ENCODE results near the gene BCAR1. TPM values are rescaled to one million over a fixed set of nuclear protein-coding genes. Genes with fewer than 3 reads are reported as not detected.

The BCAR1 gene
- total and polyA plus RNA-seq, 10 of the 15 experiments (the other 5 are each of a cell fraction or from before 2014, with no cell fraction given) = 0.13 to 14.1 (median 2.8) TPM; not detected in 1

DNA sequence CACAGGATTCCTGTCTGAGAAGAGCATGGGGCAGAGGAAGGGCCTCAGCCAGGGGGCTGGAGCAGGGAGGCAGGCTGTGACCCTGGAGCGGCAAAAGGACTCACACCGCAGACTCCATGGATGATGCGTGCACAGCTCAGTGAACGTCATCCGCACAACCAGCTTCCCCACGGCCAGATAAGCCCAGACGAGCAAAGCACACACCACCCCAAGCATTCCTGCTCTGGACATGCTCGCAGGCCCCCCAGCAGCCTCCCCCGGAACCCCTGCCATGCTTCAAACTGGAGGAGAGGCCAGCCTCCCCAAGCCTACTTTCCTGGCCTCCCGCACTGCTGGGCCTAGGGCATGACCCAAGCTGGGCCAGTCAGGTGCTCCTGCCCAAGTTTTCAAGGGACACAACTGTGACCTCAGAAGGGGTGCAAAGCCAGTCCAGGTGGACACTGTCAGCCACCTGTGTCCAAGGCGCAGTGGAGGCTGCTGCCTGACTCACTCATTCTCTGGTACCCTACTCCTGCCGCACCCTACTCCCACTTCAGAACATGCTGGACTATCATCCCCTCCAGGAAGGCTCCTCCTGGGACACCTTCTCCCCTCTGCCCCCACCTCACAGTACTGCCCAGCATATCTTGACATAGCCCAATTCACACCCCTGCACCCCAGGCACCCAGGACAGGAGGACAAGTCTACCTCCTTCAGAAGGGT is 4.8 kb downstream of the BCAR1 start (continued):
- TF ChIP-seq, protein P1, sequence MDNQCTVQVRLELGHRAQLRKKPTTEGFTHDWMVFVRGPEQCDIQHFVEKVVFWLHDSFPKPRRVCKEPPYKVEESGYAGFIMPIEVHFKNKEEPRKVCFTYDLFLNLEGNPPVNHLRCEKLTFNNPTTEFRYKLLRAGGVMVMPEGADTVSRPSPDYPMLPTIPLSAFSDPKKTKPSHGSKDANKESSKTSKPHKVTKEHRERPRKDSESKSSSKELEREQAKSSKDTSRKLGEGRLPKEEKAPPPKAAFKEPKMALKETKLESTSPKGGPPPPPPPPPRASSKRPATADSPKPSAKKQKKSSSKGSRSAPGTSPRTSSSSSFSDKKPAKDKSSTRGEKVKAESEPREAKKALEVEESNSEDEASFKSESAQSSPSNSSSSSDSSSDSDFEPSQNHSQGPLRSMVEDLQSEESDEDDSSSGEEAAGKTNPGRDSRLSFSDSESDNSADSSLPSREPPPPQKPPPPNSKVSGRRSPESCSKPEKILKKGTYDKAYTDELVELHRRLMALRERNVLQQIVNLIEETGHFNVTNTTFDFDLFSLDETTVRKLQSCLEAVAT (IDR thresholded peaks at IDR 0.05) = no peak
- no peak for TF ChIP-seq CEBPB (IDR thresholded peaks at IDR 0.05; ENCODE audit: borderline replicate concordance in 1 of 2, low read depth in 2 of 2, low read length in 2 of 2)
- TF ChIP-seq BACH1 (IDR thresholded peaks at IDR 0.05; ENCODE audit: borderline replicate concordance) = no peak
- TF ChIP-seq MYC (IDR thresholded peaks at IDR 0.05; ENCODE audit: insufficient read depth, insufficient read length, insufficient replicate concordance, low read length, severe bottlenecking) = no peak
- no peak for TF ChIP-seq GABPA (IDR thresholded peaks at IDR 0.05; ENCODE audit: low read depth)

DNA sequence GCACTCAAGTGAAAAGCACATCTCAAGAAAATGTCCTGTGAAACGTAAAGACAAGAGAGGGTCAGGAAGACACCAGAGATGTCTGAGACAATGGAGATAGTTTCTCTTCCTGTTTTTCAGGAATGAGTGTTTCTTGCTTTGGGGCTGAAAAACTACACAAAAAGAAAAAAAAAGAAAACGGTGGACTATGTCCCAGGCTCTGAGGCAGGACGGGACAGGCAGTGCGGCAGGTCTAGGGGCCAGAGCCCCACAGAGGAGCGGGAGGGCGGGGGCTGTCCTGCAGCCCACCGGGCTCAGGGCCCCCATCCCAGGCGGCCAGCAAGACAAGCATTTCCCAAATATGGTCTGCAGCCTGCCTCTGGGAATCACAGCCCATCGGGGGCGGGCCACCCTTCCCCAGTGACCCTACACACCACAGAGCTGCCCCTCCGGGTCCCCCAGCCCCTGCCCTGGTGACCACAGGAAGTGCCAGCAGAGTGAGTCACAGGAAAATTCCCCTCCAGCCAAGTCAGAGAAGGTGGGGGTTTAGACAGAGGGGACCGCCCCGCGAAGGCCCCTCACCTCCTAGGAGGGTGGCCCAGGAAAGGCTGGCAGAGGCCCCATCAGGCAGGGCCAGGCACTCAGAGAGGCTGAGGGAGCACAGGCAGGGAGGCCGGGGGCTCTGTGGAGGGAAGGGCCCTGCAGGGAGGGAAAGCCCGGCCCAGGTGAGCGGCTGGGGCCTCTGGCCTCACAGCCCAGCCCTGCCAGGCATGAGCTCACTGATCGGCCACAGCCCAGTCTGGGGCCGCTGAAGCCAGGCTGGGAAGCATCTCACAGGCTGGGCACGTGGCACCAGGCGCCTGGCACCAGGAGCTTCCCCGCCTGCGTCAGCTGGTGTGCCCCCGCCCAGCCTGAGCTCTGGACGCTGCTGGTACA is 6.3 kb downstream of the BCAR1 start:
- Histone ChIP-seq H3K79me2 (ENCODE audit: control insufficient read depth, insufficient read depth, low read length) (no peaks in the 10 kb centered on the region; the same call in 1 of the 2 replicates), H3K4me2 (ENCODE audit: control insufficient read depth, insufficient read depth) (peak overlapping the region; percentile 61), H3K4me1 (ENCODE audit: control insufficient read depth, insufficient read depth, low read length) (peaks cover 19% of the 10 kb centered on the region), H3K27ac (ENCODE audit: control insufficient read depth, insufficient read depth) (peak overlapping the region; percentile 51; the same call in 1 of the 2 replicates), H3K36me3 (ENCODE audit: control insufficient read depth in 2 of 2, insufficient read depth in 2 of 2, low read length in 1 of 2) (peaks cover 0 to 1% of the 10 kb centered on the region in 2 experiments; a peak in 1 of 4 replicates), H3K9me3 (replicated peaks; ENCODE audit: control insufficient read depth, insufficient read depth, low read length) (no peaks in the 10 kb centered on the region), H3K27me3 (replicated peaks in 1 of 2; ENCODE audit: control insufficient read depth in 2 of 2, insufficient read depth in 2 of 2, low read length in 1 of 2) (no peaks in the 10 kb centered on the region), H2AFZ (ENCODE audit: control insufficient read depth, low read depth, low read length) (no peak overlapping the region; the same call in 1 of the 2 replicates), H3K9ac (ENCODE audit: control insufficient read depth, insufficient read depth, low read length) (no peak overlapping the region; the same call in 1 of the 2 replicates), H4K20me1 (ENCODE audit: control insufficient read depth, insufficient read depth) (peaks cover 6% of the 10 kb centered on the region; the same call in 1 of the 2 replicates), H3K4me3 (no peak overlapping the region)
- ChIA-PET RAD21 (ENCODE audit: unreplicated experiment) (interaction anchor here (0.8 to 2.5 kb wide), 8 partner anchors 9 to 140 kb away, joined by 3 to 13 read pairs (median 4); no protein-coding TSS in a partner anchor), POLR2A (interaction anchor here (0.5 to 1.5 kb wide), 4 partner anchors 37 to 273 kb away, joined by 3 to 13 read pairs (median 4); no protein-coding TSS in a partner anchor), SMC1A (ENCODE audit: uncharacterized antibody, unreplicated experiment) (interaction anchor here (0.7 to 2.4 kb wide), 5 partner anchors 9 to 140 kb away, joined by 3 to 9 read pairs (median 4); no protein-coding TSS in a partner anchor), CTCF (interaction anchor here (1.0 to 1.6 kb wide), 4 partner anchors 11 to 136 kb away, joined by 4 to 6 read pairs (median 5); no protein-coding TSS in a partner anchor)
- 46% methylated on average over 25 of the region's 25 CpGs for WGBS (ENCODE audit: insufficient coverage, insufficient replicate concordance, low lambda C conversion rate, missing lambda C conversion rate)
- in situ Hi-C loops (cut with MboI) (no loop called here), intact Hi-C loops (cut with micrococcal nuclease; ENCODE audit: unreplicated experiment) (no loop called here)
- no TSS peak for BruUV-seq (replicated peaks)
- FAIRE-seq = peak; percentile 7
- ATAC-seq = peak; percentile 81
- no peak for DNase-seq (ENCODE audit: low read depth, low spot score)
- TF ChIP-seq SUZ12 (IDR thresholded peaks at IDR 0.05; ENCODE audit: unreplicated experiment) (no peak), RELA (IDR thresholded peaks at IDR 0.05; ENCODE audit: borderline replicate concordance, partially characterized antibody) (peak; percentile 69), GATAD2B (conservative IDR thresholded peaks at IDR 0.05; ENCODE audit: low read depth) (peak; percentile 85), NFYB (IDR thresholded peaks at IDR 0.05; ENCODE audit: insufficient read depth, low read depth, low read length) (no peak), FOS (IDR thresholded peaks at IDR 0.05; ENCODE audit: borderline replicate concordance, extremely low read depth, insufficient read length) (no peak), NFXL1 (IDR thresholded peaks at IDR 0.05; ENCODE audit: borderline replicate concordance) (no peak), JUNB (IDR thresholded peaks at IDR 0.05) (0 out of 2 replicates have a peak, but pooled peaks have one; percentile 19), SPI1 (IDR thresholded peaks at IDR 0.05; ENCODE audit: borderline replicate concordance, insufficient read depth, low read depth, low read length) (peak; percentile 79)
- TF ChIP-seq, protein P2, sequence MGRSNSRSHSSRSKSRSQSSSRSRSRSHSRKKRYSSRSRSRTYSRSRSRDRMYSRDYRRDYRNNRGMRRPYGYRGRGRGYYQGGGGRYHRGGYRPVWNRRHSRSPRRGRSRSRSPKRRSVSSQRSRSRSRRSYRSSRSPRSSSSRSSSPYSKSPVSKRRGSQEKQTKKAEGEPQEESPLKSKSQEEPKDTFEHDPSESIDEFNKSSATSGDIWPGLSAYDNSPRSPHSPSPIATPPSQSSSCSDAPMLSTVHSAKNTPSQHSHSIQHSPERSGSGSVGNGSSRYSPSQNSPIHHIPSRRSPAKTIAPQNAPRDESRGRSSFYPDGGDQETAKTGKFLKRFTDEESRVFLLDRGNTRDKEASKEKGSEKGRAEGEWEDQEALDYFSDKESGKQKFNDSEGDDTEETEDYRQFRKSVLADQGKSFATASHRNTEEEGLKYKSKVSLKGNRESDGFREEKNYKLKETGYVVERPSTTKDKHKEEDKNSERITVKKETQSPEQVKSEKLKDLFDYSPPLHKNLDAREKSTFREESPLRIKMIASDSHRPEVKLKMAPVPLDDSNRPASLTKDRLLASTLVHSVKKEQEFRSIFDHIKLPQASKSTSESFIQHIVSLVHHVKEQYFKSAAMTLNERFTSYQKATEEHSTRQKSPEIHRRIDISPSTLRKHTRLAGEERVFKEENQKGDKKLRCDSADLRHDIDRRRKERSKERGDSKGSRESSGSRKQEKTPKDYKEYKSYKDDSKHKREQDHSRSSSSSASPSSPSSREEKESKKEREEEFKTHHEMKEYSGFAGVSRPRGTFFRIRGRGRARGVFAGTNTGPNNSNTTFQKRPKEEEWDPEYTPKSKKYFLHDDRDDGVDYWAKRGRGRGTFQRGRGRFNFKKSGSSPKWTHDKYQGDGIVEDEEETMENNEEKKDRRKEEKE (IDR thresholded peaks at IDR 0.05) = no peak
